Choroid plexus epithelial cell (primary cell): ENCODE measurements around the gene HLCS.

ENCODE experiments used
- DNase-seq: peaks from one replicate; pipeline ENCODE4 v3.0.0-alpha.2; 2010; ENCODE audit warnings: low read depth
- H3K4me3 ChIP-seq: 2 replicates; pipeline ENCODE4 v1.5.1; 2011; ENCODE audit warnings: low read depth, mild to moderate bottlenecking, control low read depth, low read length, moderate library complexity
- CTCF ChIP-seq: conservative IDR thresholded peaks from 2 replicates; pipeline ENCODE4 v1.5.1; 2011; ENCODE audit warnings: low read depth, mild to moderate bottlenecking, control low read depth, inconsistent platforms, low read length, moderate library complexity

HLCS gene

DNA sequence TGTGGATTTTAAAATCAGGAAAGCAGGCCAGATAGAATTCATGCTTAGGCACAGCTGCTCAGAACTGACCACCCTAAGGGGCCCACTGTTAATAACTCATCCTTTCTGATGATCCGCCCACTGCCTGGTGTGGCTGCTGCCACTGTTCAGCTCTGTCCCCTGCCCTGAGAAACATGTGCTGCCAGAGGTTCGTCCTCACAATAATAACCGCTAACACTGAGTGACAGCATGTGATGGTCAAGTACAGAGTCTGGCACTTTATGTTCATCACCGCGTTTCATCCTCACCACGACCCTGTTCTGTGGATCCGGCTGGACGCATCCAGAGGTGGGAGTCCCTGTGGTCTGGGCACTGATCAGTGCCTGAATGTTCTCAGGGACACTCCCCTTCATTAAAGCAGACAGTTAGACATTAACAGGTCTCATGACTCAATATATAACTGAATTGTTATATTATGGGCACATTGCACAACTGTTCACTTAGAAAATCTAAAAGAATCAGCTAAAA, 159.0 kb downstream of the HLCS start:
- TF ChIP-seq CTCF: no peak
- no peak for DNase-seq
- H3K4me3 ChIP-seq: no peak overlapping the region

GRCh38 chr21:36806103-36806502, 160.4 kb downstream of the HLCS start:
- no peak for TF ChIP-seq CTCF
- DNase-seq: no peak

DNA sequence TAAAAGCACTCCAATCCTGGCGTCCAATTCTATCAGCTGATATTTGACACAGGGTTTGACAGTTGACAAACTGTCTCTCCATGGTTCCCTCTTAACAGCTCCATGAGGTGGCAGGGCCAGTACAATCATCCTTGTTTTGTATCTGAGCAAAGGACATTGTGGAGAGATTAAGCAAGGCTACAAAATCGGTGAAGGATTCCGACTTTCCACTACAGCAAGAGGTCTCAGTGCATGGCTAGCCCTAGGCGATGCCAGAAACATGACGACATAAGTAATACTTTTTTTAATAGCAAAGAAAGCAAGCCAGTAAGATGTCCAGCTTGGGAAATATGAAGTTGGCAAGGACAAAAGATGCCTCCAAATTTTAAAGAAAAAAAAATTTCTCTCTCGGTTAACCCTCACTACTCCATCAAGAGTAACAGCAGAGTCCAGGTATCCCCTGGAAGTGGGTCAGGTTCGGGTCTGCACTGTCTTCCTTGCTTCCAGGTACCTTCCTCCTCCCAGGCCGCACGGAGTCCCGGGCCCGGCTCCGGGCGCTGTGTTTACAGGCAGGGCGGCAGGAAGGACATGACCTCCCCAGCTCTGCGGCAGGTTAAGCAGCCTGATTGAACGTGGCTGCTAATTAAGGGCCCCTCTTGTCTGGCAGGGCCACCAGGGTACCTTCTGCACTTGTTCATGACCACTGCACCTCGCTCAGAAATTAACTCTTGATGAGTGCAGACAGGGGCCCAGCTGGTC, 161.4 kb downstream of the HLCS start:
- TF ChIP-seq CTCF: no peak
- no peak for DNase-seq
- H3K4me3 ChIP-seq: no peak overlapping the region

More at GRCh38 chr21:36806103-36806502, 160.4 kb downstream of the HLCS start:
- H3K4me3 ChIP-seq: no peak overlapping the region

DNA sequence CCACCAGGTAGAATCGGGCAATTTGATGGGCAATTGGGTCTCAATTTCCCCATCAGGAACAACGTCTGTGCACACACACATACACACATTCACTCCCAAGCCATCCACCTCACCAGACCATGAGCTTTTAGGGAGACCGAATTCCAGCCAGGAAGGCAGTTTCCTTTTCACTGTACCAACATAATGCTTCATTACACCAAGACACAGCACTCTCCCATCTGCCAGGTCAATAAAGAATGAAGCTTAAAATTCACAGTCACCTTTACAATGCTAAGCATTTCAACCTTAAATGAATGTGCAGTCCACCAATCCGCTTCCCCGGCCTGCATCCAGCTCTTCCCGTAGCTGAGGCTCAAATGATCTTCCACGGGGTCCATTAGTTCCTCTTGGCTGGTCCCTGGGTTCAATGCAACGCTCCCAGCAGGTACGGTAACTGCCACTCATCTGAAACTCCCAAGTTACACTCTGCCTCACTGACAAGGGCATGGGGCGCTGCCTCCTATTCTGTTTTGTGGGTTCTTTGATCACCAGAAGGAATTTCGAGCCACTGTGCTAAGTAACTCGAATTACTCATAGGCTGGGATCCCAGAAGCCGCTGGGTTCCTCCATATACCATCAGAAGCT, 162.5 kb downstream of the HLCS start:
- TF ChIP-seq CTCF: no peak
- H3K4me3 ChIP-seq: no peak overlapping the region
- no peak for DNase-seq

DNA sequence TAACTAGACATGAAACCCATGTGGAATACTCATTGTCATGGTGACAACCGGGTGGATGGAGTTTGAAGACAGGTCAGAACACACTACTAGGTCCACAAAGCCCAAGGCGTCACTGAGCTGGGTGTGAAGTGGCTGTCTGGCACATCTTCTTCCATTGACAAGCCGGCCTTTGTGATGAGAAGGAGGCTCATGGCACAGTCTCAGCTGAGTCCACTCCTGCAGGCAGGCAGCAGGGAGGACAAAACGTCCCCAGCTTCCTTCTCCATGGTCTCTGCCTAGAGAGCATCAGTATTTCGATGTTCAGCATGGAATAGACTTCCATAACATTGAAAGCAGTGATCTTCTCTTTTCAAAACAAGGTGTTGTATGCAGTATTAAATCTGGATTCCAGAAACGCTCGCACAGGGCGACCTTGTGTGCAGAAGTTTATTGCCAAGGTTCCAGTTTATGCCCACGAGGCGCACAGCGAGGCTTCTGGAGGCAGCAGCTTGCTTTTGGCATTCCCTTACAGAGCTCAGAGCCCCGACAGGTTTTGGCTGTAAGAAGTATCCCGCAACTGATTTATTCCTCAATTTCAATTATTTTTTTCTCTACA, 163.3 kb downstream of the HLCS start:
- no peak overlapping the region for H3K4me3 ChIP-seq
- TF ChIP-seq CTCF: no peak
- no peak for DNase-seq

DNA sequence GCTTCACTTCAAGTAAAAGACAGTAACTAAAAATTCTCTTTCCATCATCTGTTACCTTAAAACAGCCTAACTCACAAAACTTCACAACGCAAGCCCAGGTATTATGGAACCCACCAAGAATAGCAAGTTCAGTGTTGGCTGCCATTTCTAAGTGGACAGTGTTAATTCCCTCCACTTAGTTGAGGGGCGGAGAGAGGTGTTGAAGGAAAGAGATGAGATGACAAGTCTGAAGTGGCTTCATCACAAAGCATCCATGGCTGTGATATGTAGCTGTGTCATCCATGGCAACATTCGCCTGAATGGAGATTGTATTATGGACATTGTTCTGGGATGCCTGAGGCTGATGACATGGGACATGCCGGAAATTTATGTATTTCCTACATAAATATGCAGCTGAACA, 165.7 kb downstream of the HLCS start:
- no peak overlapping the region for H3K4me3 ChIP-seq
- TF ChIP-seq CTCF: no peak
- DNase-seq: no peak
